ENCODE results near the gene LY6G6D. TPM values are rescaled to one million over a fixed set of nuclear protein-coding genes. Genes with fewer than 3 reads are reported as not detected.
A peak's percentile ranks its signal among the peaks of the same experiment; 100 is the strongest.

The LY6G6D gene
- total RNA-seq, 1 experiment from 2014 or later, result not detected

GRCh38 chr6:31736021-31736767 is 21.0 kb downstream of the LY6G6D start, which contains the start of gene CLIC1:
TSS of gene CLIC1 (minus strand) at chr6:31736530. CDS start at chr6:31736300, 230 bp downstream.
- peak; percentile 87 for DNase-seq (ENCODE audit: low spot score)

GRCh38 chr6:31736768-31737314 is 21.7 kb downstream of the LY6G6D start:
- no peak for DNase-seq (ENCODE audit: low spot score)

GRCh38 chr6:31737315-31737990 is 22.3 kb downstream of the LY6G6D start:
- DNase-seq (ENCODE audit: low spot score), result no peak

GRCh38 chr6:31737991-31738979 is 23.1 kb downstream of the LY6G6D start:
- peak; percentile 84 for DNase-seq (ENCODE audit: low spot score)

- DNase-seq (ENCODE audit: low spot score), result peak; percentile 98
These were observed 24.7 kb downstream of the LY6G6D start, which contains the start of gene MSH5 for GRCh38 chr6:31739639-31740396. TSS of gene MSH5 (plus strand) at chr6:31740005. CDS start at chr6:31740467, 462 bp downstream.

GRCh38 chr6:31740397-31741223 is 25.5 kb downstream of the LY6G6D start:
- no peak for DNase-seq (ENCODE audit: low spot score)

- no peak for DNase-seq (ENCODE audit: low spot score)
These were observed 26.7 kb downstream of the LY6G6D start for GRCh38 chr6:31741815-31742214.

GRCh38 chr6:31742894-31743293 is 27.7 kb downstream of the LY6G6D start:
- no peak for DNase-seq (ENCODE audit: low spot score)

GRCh38 chr6:31744422-31744821 is 29.3 kb downstream of the LY6G6D start:
- no peak for DNase-seq (ENCODE audit: low spot score)

- no peak for DNase-seq (ENCODE audit: low spot score)
These were observed 34.3 kb downstream of the LY6G6D start for GRCh38 chr6:31749301-31750036.

- peak; percentile 52 for DNase-seq (ENCODE audit: low spot score)
These were observed 35.4 kb downstream of the LY6G6D start for GRCh38 chr6:31750411-31751022.

- no peak for DNase-seq (ENCODE audit: low spot score)
These were observed 37.7 kb downstream of the LY6G6D start for GRCh38 chr6:31752739-31753319.

- DNase-seq (ENCODE audit: low spot score), result no peak
These were observed 43.1 kb downstream of the LY6G6D start for GRCh38 chr6:31758281-31758680.

GRCh38 chr6:31760790-31761189 is 45.6 kb downstream of the LY6G6D start:
- DNase-seq (ENCODE audit: low spot score), result no peak

- no peak for DNase-seq (ENCODE audit: low spot score)
These were observed 46.2 kb downstream of the LY6G6D start for GRCh38 chr6:31761343-31761742.

- DNase-seq (ENCODE audit: low spot score), result no peak
These were observed 47.2 kb downstream of the LY6G6D start, which contains the start of gene SAPCD1 for GRCh38 chr6:31762356-31762755. TSS of gene SAPCD1 (plus strand) at chr6:31762656. CDS start at chr6:31763055, 399 bp downstream.

GRCh38 chr6:31762878-31763618 is 47.9 kb downstream of the LY6G6D start:
- DNase-seq (ENCODE audit: low spot score), result no peak

- DNase-seq (ENCODE audit: low spot score), result no peak
These were observed 48.4 kb downstream of the LY6G6D start for GRCh38 chr6:31763619-31763940.

All from H4 (cell line).